Measurements from ENCODE around the gene SETSIP. TPM values are rescaled to one million over a fixed set of nuclear protein-coding genes. Genes with fewer than 3 reads are reported as not detected.
"Not testable (repeated sequence)": the region's sequence is repeated elsewhere in the genome, so short reads cannot be mapped to it uniquely, and the experiment has no call there.

Gene SETSIP
- total RNA-seq, 1 donor: 0.52 TPM

DNA sequence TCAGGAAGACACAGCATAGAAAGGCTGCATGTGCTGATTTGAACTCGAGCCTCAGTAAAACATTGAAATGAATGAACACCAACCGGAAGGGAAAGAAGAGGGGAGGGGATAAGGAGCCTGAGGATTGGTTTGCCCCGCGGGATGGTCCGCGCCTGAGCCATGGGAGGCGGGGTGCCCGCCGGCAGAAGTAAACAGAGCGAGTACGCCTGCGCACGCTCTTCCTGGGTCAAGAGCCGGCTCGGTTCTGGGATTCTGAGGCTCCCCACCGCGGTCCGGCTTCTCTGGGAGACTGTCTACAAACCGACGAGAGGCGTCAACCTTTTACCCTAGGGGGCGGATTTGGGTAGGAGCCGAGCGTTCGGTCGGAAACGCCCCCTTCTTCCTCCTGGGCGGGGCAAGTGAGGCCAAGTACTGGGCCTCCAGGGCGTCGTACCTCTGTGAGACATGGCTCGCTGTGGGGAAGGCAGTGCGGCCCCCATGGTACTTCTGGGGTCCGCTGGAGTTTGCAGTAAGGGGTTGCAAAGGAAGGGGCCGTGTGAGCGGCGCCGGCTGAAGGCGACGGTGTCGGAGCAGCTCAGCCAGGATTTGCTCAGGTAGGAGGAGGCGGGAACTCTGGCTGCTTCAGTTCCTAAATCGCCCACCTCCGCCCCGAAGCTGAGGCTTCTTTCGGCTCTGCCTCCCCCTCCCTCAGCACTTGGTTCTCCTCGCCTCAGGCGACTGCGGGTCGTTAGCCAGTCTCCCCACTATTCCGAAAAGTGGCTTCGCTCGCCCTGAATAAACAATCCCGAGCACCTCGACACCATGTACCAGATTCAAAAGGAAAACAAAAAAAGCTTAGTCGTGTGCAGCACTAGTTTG, 5.1 kb upstream of the SETSIP start, which contains the start of gene BTBD8:
BTBD8 (plus strand) TSS at position 218 of the 858 bp plus-strand sequence; CDS start at position 445, 227 bp downstream.
- Histone ChIP-seq H3K27me3 (ENCODE audit: insufficient read depth, low read length) (no peaks in the 10 kb centered on the region), H3K9me3 (ENCODE audit: low read depth, low read length) (no peaks in the 10 kb centered on the region), H3K4me1 (ENCODE audit: insufficient read depth, low read length) (peaks cover 15% of the 10 kb centered on the region), H3K4me3 (ENCODE audit: low read length) (peak within 1 kb of the TSS; percentile 55)

DNA sequence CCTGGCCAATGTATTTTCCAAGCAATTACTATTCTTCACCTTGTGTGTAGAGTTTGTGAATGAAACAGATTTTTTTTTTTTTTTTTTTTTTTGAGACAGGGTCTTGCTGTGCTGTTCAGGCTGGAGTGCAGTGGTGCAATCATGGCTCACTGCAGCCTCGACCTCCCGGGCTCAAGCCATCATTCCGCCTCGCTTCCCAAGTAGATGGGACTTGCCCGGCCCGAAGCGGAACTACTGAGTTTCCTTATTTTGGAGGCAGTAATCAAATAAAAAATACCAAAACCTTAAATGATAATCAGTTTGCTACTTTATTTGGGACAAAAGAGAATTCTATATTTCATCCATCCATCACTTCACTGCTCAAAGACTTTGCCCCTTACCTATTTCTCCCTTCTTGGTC, 4.2 kb upstream of the SETSIP start:
- Histone ChIP-seq H3K4me1 (ENCODE audit: insufficient read depth, low read length) (peaks cover 15% of the 10 kb centered on the region), H3K4me3 (ENCODE audit: low read length) (no peak overlapping the region), H3K27me3 (ENCODE audit: insufficient read depth, low read length) (no peaks in the 10 kb centered on the region), H3K9me3 (ENCODE audit: low read depth, low read length) (no peaks in the 10 kb centered on the region)

DNA sequence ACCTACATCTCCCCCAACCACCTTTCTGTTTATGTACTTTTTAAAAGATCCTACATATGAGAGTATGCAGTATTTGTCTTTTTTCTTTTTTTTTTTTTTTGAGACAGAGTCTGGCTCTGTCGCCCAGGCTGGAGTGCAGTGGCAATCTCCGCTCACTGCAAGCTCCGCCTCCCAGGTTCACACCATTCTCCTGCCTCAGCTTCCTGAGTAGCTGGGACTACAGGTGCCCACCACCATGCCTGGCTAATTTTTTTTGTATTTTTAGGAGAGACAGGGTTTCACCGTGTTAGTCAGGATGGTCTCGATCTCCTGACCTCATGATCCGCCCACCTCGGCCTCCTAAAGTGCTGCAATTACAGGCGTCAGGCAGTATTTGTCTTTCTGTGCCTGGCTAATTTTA, 2.9 kb upstream of the SETSIP start:
- not testable (repeated sequence) for H3K4me3 ChIP-seq (ENCODE audit: low read length); H3K27me3 ChIP-seq (ENCODE audit: insufficient read depth, low read length); H3K9me3 ChIP-seq (ENCODE audit: low read depth, low read length)
- H3K4me1 ChIP-seq (ENCODE audit: insufficient read depth, low read length): peaks cover 15% of the 10 kb centered on the region

DNA sequence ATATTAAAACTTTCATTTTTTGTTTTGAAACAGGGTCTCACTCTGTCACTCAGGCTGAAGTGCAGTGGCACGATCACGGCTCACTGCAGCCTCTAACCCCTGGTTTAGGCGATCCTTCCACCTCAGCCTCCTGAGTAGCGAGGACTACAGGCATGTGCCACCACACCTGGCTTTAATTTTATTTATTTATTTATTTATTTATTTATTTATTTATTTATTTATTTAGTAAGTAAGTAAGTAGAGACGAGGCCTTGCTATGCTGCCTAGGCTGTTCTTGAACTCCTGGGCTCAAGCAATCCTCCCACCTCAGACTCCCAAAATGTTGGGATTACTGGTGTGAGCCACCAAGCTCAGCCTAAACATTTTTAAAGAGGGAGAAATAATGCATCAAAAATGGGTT, 1.2 kb upstream of the SETSIP start:
- Histone ChIP-seq H3K4me3 (ENCODE audit: low read length) (no peak overlapping the region), H3K4me1 (ENCODE audit: insufficient read depth, low read length) (peaks cover 13% of the 10 kb centered on the region), H3K9me3 (ENCODE audit: low read depth, low read length) (no peaks in the 10 kb centered on the region), H3K27me3 (ENCODE audit: insufficient read depth, low read length) (no peaks in the 10 kb centered on the region)

DNA sequence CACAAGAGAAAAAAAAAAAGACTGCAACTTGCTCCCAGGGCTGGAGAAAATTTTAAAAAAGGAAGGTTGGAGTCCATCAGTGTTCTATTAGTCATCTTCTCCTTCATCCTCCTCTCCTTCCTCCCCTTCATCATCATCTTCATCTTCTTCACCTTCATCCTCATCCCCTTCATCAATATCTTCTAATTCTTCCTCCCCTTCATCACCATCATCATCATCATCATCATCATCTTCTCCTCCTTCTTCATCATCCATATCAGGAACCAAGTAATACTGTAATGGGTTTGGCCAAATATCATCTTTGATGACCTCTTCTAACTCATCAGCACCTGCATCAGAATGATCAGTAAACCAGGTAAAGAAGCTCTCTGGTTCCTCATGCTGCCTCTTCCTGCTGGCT, 765 bp downstream of the SETSIP start:
- not testable (repeated sequence) for H3K9me3 ChIP-seq (ENCODE audit: low read depth, low read length); H3K4me1 ChIP-seq (ENCODE audit: insufficient read depth, low read length); H3K4me3 ChIP-seq (ENCODE audit: low read length); H3K27me3 ChIP-seq (ENCODE audit: insufficient read depth, low read length)

DNA sequence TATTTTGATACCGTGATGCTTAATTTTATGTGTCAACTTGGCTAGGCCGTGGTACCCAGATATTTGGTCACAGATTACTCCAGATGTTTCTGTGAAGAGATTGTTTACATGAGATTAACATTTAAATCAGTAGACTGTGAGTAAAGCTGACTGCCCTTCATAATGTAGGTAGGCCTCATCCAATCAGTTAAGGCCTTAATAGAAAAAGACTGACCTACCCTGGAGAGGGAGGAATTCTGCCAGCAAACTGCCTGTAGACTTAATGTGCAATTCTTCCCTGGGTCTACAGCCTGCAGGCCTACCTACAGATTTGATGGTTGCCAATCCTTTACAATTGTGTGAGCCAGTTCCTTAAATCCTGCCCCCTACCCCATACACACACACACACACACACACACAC, 4.3 kb downstream of the SETSIP start:
- Histone ChIP-seq H3K27me3 (ENCODE audit: insufficient read depth, low read length) (no peaks in the 10 kb centered on the region), H3K4me1 (ENCODE audit: insufficient read depth, low read length) (no peaks in the 10 kb centered on the region), H3K9me3 (ENCODE audit: low read depth, low read length) (no peaks in the 10 kb centered on the region), H3K4me3 (ENCODE audit: low read length) (no peak overlapping the region)

DNA sequence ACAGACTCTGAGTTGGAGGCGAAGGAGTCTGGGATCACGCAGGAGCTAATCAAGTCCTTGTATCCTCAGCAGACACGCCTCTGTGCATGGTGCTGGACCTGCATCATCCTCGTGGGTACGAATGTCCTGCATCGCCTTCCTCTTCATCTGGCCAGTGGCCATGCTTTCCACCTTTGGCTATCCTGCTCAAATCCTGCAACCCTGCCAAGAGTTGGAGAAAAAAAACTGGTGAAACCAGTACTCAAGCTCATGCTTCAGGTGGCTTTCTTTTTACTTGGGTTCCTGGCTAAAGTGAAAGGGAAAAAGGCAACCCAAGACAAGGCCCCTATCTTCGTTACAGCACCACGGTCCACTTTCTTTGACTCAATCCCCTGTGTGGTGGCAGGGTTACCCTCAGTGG, 8.9 kb downstream of the SETSIP start:
- Histone ChIP-seq H3K4me3 (ENCODE audit: low read length) (no peak overlapping the region), H3K27me3 (ENCODE audit: insufficient read depth, low read length) (no peaks in the 10 kb centered on the region), H3K9me3 (ENCODE audit: low read depth, low read length) (no peaks in the 10 kb centered on the region), H3K4me1 (ENCODE audit: insufficient read depth, low read length) (no peaks in the 10 kb centered on the region)

DNA sequence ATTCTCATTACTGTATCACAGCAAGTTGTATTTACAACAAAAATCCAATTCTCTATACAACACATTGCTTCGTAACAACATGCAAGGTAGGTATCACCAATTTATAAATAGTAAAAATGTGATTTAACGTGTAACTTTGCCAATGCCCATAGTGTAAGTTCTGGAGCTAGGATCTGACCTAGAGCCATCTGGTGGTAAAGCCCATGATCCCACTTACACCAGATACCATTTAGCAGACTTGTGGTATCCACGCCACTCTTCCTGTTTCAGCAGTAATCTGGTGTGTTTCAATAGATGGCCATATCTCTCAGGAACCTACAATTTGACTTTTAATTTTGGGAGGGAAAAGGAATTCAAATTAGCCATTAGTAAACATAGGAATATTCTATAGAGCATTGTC, 10.2 kb downstream of the SETSIP start:
- Histone ChIP-seq H3K4me1 (ENCODE audit: insufficient read depth, low read length) (no peaks in the 10 kb centered on the region), H3K9me3 (ENCODE audit: low read depth, low read length) (no peaks in the 10 kb centered on the region), H3K27me3 (ENCODE audit: insufficient read depth, low read length) (no peaks in the 10 kb centered on the region), H3K4me3 (ENCODE audit: low read length) (no peak overlapping the region)

DNA sequence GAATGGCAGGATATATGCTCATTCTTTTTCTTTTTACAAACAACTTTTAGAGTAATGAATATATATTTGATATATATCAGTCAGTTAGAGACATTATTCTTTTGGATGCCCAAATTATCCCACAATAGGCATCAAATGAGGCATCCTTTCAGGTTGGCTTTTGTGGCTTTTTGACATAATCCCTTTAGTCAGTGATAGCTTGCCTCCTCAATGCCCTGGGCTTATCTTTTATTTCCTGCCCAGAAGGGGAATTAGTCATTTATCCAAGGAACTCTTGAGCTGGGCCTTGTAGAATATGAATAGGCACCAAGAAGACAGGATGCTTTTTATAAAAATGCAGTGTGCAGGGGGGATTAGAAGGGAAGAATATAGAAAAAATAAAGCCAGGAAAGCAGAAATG, 23.3 kb downstream of the SETSIP start:
- H3K4me3 ChIP-seq (ENCODE audit: low read length): no peak overlapping the region
- H3K9me3 ChIP-seq (ENCODE audit: low read depth, low read length): no peaks in the 10 kb centered on the region
- H3K4me1 ChIP-seq (ENCODE audit: insufficient read depth, low read length): no peaks in the 10 kb centered on the region
- H3K27me3 ChIP-seq (ENCODE audit: insufficient read depth, low read length): no peaks in the 10 kb centered on the region

DNA sequence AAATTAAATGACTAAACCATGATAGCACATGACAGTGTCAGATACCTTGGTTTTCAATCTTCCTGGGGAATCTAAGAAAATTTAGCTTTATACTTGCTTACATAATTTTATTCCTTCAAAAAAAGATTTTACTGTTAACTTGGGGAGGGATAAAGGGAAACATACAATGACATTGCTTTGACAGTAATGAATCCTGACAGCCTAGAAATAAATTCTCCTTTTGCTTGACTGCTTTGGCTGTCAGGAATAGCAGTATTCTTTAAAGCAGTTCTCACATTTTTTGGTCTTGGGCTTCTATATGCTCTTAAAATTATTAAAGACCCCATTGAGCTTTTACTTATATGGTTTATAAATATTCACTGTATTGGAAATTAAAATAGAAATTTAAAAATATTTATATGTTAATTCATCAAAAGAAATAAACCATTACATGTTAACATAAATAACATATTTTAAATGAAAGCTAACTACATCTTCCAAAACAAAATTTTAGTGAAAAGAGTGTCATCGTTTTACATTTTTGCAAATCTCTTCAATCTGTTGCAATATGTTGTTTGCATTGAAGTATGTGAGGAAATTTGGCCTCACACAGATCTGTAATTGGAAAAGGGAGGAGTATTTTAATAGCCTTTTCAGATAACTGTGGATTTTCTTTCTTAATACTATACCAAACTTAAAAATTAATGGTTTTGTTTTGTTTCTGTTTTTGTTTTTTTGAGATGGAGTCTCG, 29.3 kb downstream of the SETSIP start:
- Histone ChIP-seq H3K4me3 (ENCODE audit: low read length) (no peak overlapping the region), H3K9me3 (ENCODE audit: low read depth, low read length) (no peaks in the 10 kb centered on the region), H3K27me3 (ENCODE audit: insufficient read depth, low read length) (no peaks in the 10 kb centered on the region), H3K4me1 (ENCODE audit: insufficient read depth, low read length) (no peaks in the 10 kb centered on the region)

DNA sequence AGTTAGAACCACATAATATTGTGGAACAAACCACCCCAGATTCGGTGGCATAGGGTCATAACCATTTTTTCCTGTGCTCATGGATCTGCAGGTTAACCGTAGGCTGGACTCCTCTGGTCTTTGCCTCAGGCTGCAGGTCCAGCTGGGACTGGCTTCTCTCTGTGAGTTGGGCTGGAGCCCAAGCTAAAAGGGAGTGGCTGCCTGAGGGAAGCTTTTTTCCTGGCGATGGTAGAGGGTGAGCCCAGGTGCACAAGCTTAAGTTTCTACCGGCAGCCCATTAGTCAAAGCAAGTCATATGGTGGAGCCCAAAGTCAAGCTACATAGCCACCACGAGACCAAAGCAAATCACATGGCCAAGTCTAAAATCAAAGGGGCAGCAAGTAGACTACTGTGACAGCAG, 31.6 kb downstream of the SETSIP start:
- H3K9me3 ChIP-seq (ENCODE audit: low read depth, low read length): no peaks in the 10 kb centered on the region
- H3K4me3 ChIP-seq (ENCODE audit: low read length): no peak overlapping the region
- no peaks in the 10 kb centered on the region for H3K4me1 ChIP-seq (ENCODE audit: insufficient read depth, low read length)
- H3K27me3 ChIP-seq (ENCODE audit: insufficient read depth, low read length): no peaks in the 10 kb centered on the region

DNA sequence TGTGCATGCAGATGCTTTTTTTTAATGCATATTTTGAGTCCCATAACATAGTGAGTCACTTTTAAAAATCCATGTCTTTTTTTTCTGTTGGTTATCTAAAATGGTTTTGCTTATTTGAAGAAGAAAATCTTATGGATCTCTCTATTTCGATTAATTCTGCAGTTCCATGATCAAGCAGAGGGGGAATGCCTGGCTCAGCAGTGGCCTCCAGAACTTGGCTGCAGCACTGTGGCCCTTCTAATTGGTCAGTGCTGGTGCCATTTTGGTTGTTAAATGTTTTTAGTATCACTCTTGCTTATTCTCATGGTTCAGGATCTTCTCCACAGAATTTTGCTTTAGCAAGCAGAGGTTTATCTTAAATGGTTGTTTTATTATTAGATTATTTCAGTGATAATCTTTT, 34.2 kb downstream of the SETSIP start:
- Histone ChIP-seq H3K9me3 (ENCODE audit: low read depth, low read length) (no peaks in the 10 kb centered on the region), H3K4me1 (ENCODE audit: insufficient read depth, low read length) (no peaks in the 10 kb centered on the region), H3K27me3 (ENCODE audit: insufficient read depth, low read length) (peaks cover 3% of the 10 kb centered on the region), H3K4me3 (ENCODE audit: low read length) (no peak overlapping the region)

DNA sequence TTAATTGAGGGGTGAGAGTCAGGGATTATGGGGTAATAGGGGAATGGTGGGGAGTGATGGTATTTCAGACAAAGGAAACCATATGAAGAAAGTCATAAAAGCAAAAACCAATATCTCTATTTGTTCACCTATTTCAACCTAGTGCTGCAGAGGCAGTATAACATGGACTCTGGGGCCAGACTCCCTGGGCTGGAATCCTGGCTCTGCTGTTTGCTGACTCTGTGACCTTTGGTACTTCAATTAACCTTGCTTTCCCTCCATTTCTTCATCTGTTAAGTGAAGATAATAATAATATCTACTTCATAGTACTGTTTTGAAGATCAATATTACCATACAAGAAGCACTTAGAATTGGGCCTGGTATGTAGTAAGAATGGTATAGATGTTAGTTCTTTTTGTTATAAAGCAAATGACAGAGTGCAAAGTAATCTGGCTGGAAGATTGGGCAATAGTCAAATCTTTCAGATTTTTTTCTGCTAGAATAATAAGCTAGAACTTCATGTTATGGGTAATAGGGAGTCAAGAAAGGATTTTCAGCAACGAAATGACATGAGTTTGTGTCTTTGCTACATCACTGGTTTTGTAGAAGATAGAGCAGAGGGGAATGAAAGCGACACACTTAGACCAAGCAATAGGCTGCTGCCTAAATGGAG, 36.4 kb downstream of the SETSIP start:
- Histone ChIP-seq H3K27me3 (ENCODE audit: insufficient read depth, low read length) (peaks cover 3% of the 10 kb centered on the region), H3K4me3 (ENCODE audit: low read length) (no peak overlapping the region), H3K9me3 (ENCODE audit: low read depth, low read length) (no peaks in the 10 kb centered on the region), H3K4me1 (ENCODE audit: insufficient read depth, low read length) (no peaks in the 10 kb centered on the region)

DNA sequence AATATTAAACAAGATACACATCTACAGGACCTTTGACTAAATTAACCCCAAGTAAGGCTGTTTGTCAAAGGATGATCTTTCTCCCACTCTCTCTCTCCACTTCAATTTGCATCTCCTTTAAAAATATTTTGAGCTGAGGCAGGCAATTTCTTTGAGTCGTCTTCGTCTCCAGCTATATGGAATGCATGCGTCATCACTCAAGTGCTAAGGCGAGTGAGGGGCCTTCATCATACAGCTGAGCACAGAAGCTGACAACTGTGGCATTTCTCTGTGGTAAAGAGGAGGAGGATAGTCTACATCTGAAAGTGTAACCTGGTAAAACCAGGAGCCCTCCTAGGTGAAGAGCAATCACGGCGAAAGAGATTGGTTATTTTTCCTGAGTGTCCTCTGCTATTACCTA, 37.8 kb downstream of the SETSIP start:
- H3K27me3 ChIP-seq (ENCODE audit: insufficient read depth, low read length): peaks cover 3% of the 10 kb centered on the region
- H3K4me1 ChIP-seq (ENCODE audit: insufficient read depth, low read length): no peaks in the 10 kb centered on the region
- H3K9me3 ChIP-seq (ENCODE audit: low read depth, low read length): no peaks in the 10 kb centered on the region
- H3K4me3 ChIP-seq (ENCODE audit: low read length): no peak overlapping the region
